ENCODE data around the gene TMEM109. TPM values are rescaled to one million over a fixed set of nuclear protein-coding genes. Genes with fewer than 3 reads are reported as not detected.

TMEM109 gene
- total and polyA plus RNA-seq, 2 of the 13 experiments (the other 11 are each of a cell fraction or from before 2014, with no cell fraction given): 7.7 to 18.0 TPM

GRCh38 chr11:60945295-60945667 lies 31.3 kb downstream of the TMEM109 start:
- FAIRE-seq: no peak
- in situ Hi-C loops (cut with HindIII; ENCODE audit: extremely low pct_ligation_motif_present, low pct_unique_long_range_greater_than_20kb) (no loop called here), intact Hi-C loops (cut with micrococcal nuclease; ENCODE audit: unreplicated experiment) (no loop called here)
- no peak overlapping the region for H3K27ac ChIP-seq (ENCODE audit: extremely low read length, insufficient read depth, low read length)
- no peak overlapping the region for H3K9ac ChIP-seq (ENCODE audit: insufficient read depth, low read depth, low read length)
- H3K79me2 ChIP-seq (ENCODE audit: insufficient read depth, low read length): no peaks in the 10 kb centered on the region
- H3K4me2 ChIP-seq (ENCODE audit: low read depth, low read length): no peak overlapping the region
- no peak for ATAC-seq
- peaks cover 0 to 7% of the 10 kb centered on the region in 2 experiments; a peak in 2 of 5 replicates for H3K27me3 ChIP-seq (ENCODE audit: control insufficient read depth in 1 of 2, insufficient read depth in 2 of 2, low read length in 2 of 2)
- no peak overlapping the region for H2AFZ ChIP-seq (ENCODE audit: low read length)
- WGBS (ENCODE audit: low lambda C conversion rate): 57% methylated on average over 5 of the region's 5 CpGs
- no peaks in the 10 kb centered on the region for H3K4me1 ChIP-seq (ENCODE audit: insufficient read depth, low read length)
- no peaks in the 10 kb centered on the region for H4K20me1 ChIP-seq (ENCODE audit: insufficient read depth, low read length)
- H3K36me3 ChIP-seq (replicated peaks in 1 of 2; ENCODE audit: control insufficient read depth in 1 of 2, insufficient read depth in 2 of 2, low read length in 2 of 2): no peaks in the 10 kb centered on the region
- H3K9me3 ChIP-seq (ENCODE audit: low read length): no peaks in the 10 kb centered on the region
- POLR2A ChIA-PET: no interaction called here
- no peak for DNase-seq (ENCODE audit: low spot score)
- no TSS peak for BruUV-seq (replicated peaks)
- H3K4me3 ChIP-seq (replicated peaks in 1 of 3; ENCODE audit: insufficient read depth in 1 of 3, low read depth in 2 of 3, low read length in 3 of 3): no peak overlapping the region
- CTCF ChIA-PET (ENCODE audit: low intra/inter-chr PET ratio, low total read pairs): no interaction called here
- TF ChIP-seq MEF2D (CRISPR knock-in tag; IDR thresholded peaks at IDR 0.05) (no peak), ZNF350 (CRISPR knock-in tag; IDR thresholded peaks at IDR 0.05; ENCODE audit: borderline replicate concordance, low read depth) (no peak), U2AF1 (optimal IDR thresholded peaks at IDR 0.05; ENCODE audit: low read depth, low read length) (no peak), ZNF773 (CRISPR knock-in tag; IDR thresholded peaks at IDR 0.05; ENCODE audit: borderline replicate concordance) (no peak), IRF2 (CRISPR knock-in tag; IDR thresholded peaks at IDR 0.05) (no peak), ZBTB49 (CRISPR knock-in tag; IDR thresholded peaks at IDR 0.05; ENCODE audit: borderline replicate concordance) (no peak), NFAT5 (CRISPR knock-in tag; IDR thresholded peaks at IDR 0.05) (no peak), ZSCAN30 (CRISPR knock-in tag; IDR thresholded peaks at IDR 0.05) (no peak), RNF219 (CRISPR knock-in tag; IDR thresholded peaks at IDR 0.05) (no peak), ZNF20 (CRISPR knock-in tag; IDR thresholded peaks at IDR 0.05) (no peak), TRAFD1 (CRISPR knock-in tag; IDR thresholded peaks at IDR 0.05; ENCODE audit: borderline replicate concordance) (no peak), KAT8 (CRISPR knock-in tag; IDR thresholded peaks at IDR 0.05) (no peak)
- TF ChIP-seq, protein P1, sequence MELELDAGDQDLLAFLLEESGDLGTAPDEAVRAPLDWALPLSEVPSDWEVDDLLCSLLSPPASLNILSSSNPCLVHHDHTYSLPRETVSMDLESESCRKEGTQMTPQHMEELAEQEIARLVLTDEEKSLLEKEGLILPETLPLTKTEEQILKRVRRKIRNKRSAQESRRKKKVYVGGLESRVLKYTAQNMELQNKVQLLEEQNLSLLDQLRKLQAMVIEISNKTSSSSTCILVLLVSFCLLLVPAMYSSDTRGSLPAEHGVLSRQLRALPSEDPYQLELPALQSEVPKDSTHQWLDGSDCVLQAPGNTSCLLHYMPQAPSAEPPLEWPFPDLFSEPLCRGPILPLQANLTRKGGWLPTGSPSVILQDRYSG (CRISPR knock-in tag; IDR thresholded peaks at IDR 0.05): no peak
